ENCODE measurements around the gene MXD3.

GRCh38 chr5:177271113-177271512 lies 40.6 kb downstream of the MXD3 start:
- TF ChIP-seq, protein P1, sequence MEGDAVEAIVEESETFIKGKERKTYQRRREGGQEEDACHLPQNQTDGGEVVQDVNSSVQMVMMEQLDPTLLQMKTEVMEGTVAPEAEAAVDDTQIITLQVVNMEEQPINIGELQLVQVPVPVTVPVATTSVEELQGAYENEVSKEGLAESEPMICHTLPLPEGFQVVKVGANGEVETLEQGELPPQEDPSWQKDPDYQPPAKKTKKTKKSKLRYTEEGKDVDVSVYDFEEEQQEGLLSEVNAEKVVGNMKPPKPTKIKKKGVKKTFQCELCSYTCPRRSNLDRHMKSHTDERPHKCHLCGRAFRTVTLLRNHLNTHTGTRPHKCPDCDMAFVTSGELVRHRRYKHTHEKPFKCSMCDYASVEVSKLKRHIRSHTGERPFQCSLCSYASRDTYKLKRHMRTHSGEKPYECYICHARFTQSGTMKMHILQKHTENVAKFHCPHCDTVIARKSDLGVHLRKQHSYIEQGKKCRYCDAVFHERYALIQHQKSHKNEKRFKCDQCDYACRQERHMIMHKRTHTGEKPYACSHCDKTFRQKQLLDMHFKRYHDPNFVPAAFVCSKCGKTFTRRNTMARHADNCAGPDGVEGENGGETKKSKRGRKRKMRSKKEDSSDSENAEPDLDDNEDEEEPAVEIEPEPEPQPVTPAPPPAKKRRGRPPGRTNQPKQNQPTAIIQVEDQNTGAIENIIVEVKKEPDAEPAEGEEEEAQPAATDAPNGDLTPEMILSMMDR (conservative IDR thresholded peaks at IDR 0.05; ENCODE audit: low read depth, low read length), result no peak
- no peak for TF ChIP-seq POLR2A (IDR thresholded peaks at IDR 0.05; ENCODE audit: low read depth, low read length)
- no peak for TF ChIP-seq CEBPB (IDR thresholded peaks at IDR 0.05; ENCODE audit: low read depth, low read length)
- no peak for TF ChIP-seq ELK1 (IDR thresholded peaks at IDR 0.05; ENCODE audit: borderline replicate concordance, low read depth, low read length)
- TF ChIP-seq USF2 (IDR thresholded peaks at IDR 0.05; ENCODE audit: low read depth, low read length), result no peak
- TF ChIP-seq RAD21 (IDR thresholded peaks at IDR 0.05; ENCODE audit: low read length), result no peak
- TF ChIP-seq MXI1 (IDR thresholded peaks at IDR 0.05; ENCODE audit: borderline replicate concordance, low read depth, low read length), result no peak
- TF ChIP-seq RCOR1 (IDR thresholded peaks at IDR 0.05; ENCODE audit: insufficient replicate concordance, low read length), result no peak
- TF ChIP-seq MAFK (IDR thresholded peaks at IDR 0.05; ENCODE audit: low read depth, low read length), result no peak
- no peak for TF ChIP-seq MAZ (IDR thresholded peaks at IDR 0.05; ENCODE audit: borderline replicate concordance, low read depth, low read length)
- no peak for TF ChIP-seq SMC3 (IDR thresholded peaks at IDR 0.05; ENCODE audit: low read depth, low read length)
